ENCODE results near the gene STOX2.

Gene STOX2

DNA sequence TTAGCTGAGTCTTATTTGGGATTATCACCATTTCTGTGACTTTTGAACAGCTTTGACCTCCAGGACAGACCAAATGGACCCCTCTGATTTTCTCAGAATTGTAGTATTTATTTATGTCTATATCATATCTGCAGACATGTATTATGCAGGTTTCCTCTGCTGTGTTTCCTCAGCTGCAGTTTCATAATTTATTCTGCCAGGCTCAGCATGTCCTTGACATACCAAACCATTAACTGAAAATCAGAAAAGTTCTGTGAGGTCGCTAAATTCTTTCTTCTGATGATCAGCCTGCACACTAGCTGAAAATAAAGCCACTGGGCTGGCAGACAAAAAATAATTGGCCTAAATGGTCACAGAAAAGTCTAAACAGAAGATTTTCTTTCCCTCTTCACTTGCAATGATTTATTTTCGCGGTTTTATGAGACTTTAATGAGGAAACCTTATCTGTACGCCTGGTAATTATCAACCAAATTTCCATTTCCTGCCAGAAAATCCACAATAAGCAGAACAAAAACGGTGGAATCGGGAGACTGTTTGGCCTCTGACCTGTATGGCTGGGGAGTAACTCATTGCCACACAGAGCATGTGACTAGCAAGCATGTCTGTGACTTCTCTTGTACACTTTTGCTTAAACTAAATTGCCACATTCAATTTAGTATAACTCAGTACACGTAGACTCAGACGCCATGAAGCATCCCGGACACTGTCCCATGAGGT lies 161.6 kb downstream of the STOX2 start:
- no peak overlapping the region for H3K27ac ChIP-seq

DNA sequence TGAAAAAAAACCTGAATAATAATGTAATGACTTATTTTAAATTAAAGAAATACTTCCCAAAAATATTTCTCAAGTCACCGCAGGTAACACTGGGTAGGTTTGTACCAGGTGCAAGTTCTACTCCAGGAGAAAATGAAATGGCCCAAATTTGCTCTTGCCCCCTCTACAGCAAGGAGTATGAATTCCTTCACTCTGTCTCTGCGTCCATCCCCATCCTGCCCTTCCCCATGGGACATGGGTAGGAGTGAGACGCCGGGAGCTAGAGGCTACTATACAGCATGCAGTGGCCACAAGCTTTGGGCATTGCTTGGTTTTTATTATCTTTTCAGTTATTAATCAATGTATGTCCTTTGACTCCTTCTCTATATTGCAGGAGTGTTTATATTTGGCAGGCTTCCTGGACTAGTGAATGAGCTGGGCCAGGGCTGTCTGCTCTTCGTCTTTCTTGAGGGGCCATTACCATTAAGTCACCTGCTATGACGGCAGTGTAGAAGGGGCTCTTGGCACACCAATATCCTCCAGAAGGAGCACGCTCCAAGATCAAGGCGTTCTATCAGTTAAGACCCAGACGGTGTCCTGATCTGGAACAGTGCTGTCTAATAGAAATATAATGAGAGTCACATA lies 162.9 kb downstream of the STOX2 start:
- Histone ChIP-seq H3K27me3 (no peaks in the 10 kb centered on the region), H3K4me3 (no peak overlapping the region), H3K9me3 (peaks cover 0 to 17% (median 11%) of the 10 kb centered on the region in 3 donors), H3K4me1 (no peaks in the 10 kb centered on the region), H3K36me3 (no peaks in the 10 kb centered on the region), H3K27ac (no peak overlapping the region)
- TF ChIP-seq, protein P1, sequence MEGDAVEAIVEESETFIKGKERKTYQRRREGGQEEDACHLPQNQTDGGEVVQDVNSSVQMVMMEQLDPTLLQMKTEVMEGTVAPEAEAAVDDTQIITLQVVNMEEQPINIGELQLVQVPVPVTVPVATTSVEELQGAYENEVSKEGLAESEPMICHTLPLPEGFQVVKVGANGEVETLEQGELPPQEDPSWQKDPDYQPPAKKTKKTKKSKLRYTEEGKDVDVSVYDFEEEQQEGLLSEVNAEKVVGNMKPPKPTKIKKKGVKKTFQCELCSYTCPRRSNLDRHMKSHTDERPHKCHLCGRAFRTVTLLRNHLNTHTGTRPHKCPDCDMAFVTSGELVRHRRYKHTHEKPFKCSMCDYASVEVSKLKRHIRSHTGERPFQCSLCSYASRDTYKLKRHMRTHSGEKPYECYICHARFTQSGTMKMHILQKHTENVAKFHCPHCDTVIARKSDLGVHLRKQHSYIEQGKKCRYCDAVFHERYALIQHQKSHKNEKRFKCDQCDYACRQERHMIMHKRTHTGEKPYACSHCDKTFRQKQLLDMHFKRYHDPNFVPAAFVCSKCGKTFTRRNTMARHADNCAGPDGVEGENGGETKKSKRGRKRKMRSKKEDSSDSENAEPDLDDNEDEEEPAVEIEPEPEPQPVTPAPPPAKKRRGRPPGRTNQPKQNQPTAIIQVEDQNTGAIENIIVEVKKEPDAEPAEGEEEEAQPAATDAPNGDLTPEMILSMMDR (IDR thresholded peaks at IDR 0.05): no peak
- intact Hi-C loops (cut with DNase I; ENCODE audit: low total_unique reads): no loop called here
- no peak for DNase-seq

More for the DNA sequence above, 161.6 kb downstream of the STOX2 start:
- intact Hi-C loops (cut with DNase I; ENCODE audit: low total_unique reads): no loop called here
- Histone ChIP-seq H3K4me3 (no peak overlapping the region), H3K4me1 (no peaks in the 10 kb centered on the region), H3K27me3 (no peaks in the 10 kb centered on the region), H3K36me3 (no peaks in the 10 kb centered on the region), H3K9me3 (peaks cover 0 to 4% (median 3%) of the 10 kb centered on the region in 3 donors)
- no peak for DNase-seq
- TF ChIP-seq, protein P1 (IDR thresholded peaks at IDR 0.05): no peak

Data from tibial artery (tissue), 4 donors.